Measurements from ENCODE around the gene SNRNP27.
A peak's percentile ranks its signal among the peaks of the same experiment; 100 is the strongest.

The SNRNP27 gene, protein sequence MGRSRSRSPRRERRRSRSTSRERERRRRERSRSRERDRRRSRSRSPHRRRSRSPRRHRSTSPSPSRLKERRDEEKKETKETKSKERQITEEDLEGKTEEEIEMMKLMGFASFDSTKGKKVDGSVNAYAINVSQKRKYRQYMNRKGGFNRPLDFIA

DNA sequence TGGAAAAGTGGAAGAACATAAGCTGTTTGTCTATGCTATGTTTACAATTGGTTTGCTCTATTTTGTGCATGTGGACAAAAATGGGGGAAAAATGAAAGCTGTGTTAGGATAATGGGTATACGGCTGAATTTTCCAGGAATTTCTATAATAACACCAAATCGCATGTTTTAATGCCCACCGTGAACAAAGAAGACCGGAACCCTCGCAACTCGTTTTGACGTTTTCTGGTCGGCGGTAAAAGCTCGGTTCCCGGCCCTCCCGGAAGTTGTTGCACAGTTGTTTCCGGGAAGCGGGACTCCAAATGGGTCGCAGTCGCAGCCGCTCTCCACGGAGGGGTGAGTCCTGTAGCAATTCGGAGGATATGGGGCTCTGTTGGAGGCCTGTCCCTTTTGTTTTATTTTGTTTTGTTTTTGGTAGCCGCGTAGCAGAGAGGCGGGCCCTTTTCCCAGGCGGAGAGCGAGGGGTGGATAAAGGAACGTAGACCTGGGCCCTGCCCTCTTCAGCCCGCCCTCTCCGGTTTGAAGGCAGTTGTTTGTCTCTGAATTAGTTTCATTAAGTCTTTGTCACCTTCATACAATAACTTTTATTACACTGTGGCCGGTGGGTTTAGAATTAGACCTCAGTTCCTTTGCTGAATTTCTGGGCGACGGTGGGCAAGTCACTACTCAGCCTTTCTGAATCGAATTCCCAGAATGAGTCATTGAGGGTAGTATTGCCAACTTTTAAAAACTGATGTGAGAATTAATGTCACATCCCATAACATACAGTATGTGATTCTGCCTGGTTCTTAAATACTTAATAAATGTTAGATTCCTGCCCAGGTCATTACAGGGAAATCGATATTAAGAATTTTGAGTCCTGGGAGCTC, at the start of gene SNRNP27:
Gene SNRNP27 (plus strand): TSS at position 273 of the 868 bp plus-strand sequence. CDS start 29 bp downstream, at position 302.
- Histone ChIP-seq H3K27me3 (ENCODE audit: control insufficient read depth in 2 of 2, insufficient read depth in 2 of 2, low read length in 2 of 2) (no peaks in the 10 kb centered on the region), H3K4me3 (ENCODE audit: low read length in 2 of 2) (peak within 1 kb of the TSS; percentile 86 to 99), H3K9ac (ENCODE audit: low read depth in 1 of 2, low read length in 2 of 2) (peak within 1 kb of the TSS; percentile 87 to 95), H3K4me1 (ENCODE audit: control insufficient read depth in 2 of 2, insufficient read depth in 2 of 2, low read length in 2 of 2) (peaks cover 6 to 11% of the 10 kb centered on the region in 2 donors), H3K9me3 (ENCODE audit: control insufficient read depth in 2 of 2, low read length in 2 of 2) (no peaks in the 10 kb centered on the region), H3K36me3 (ENCODE audit: control insufficient read depth in 2 of 2, insufficient read depth in 2 of 2, low read length in 2 of 2) (peaks cover 16 to 23% of the 10 kb centered on the region in 2 donors), H3K27ac (ENCODE audit: low read depth in 2 of 2, low read length in 2 of 2) (peak within 1 kb of the TSS; percentile 76 to 77)

DNA sequence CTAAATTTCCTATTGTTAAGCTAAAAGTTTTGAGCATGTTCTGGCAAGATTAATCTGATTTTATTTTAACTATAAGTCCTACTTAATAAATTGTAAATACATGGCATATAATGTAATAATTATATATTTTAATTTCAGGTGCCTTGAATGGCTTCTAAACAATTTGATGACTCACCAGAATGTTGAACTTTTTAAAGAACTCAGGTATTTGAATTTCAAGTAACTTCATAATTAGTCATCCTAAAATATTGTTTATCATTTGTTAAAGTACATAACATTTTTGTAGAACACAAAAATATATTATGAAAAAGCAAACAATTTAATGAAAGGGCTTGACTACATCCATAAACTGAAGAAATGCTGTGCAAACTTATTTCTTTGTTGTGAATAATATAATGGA, 49.8 kb upstream of the SNRNP27 start:
- Histone ChIP-seq H3K9me3 (ENCODE audit: control insufficient read depth in 2 of 2, low read length in 2 of 2) (no peaks in the 10 kb centered on the region), H3K27ac (ENCODE audit: low read depth in 2 of 2, low read length in 2 of 2) (no peak overlapping the region), H3K27me3 (ENCODE audit: control insufficient read depth in 2 of 2, insufficient read depth in 2 of 2, low read length in 2 of 2) (no peaks in the 10 kb centered on the region), H3K4me1 (ENCODE audit: control insufficient read depth in 2 of 2, insufficient read depth in 2 of 2, low read length in 2 of 2) (no peaks in the 10 kb centered on the region), H3K4me3 (ENCODE audit: low read length in 2 of 2) (no peak overlapping the region), H3K36me3 (ENCODE audit: control insufficient read depth in 2 of 2, insufficient read depth in 2 of 2, low read length in 2 of 2) (peaks cover 24 to 37% of the 10 kb centered on the region in 2 donors), H3K9ac (ENCODE audit: low read depth in 1 of 2, low read length in 2 of 2) (no peak overlapping the region)

DNA sequence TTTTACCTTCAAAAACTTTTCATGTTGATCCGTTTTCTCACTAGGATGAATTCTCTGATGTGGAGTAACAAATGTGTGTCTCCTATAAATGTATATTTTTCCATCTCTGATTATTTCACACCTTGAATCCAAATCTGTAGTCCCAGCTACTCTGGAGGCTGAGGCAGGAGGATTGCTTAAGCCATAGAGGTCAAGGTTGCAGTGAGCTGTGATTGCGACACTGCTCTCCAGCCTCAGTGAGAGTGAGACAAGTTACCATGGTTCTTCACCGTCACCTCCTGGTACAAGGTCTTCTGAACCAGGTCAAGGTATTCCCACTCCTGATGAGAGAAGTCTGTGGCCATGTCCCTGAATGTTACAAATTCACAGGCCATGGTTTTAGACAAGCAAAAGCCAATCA, 49.2 kb upstream of the SNRNP27 start:
- Histone ChIP-seq H3K4me3 (ENCODE audit: low read length in 2 of 2) (no peak overlapping the region), H3K27me3 (ENCODE audit: control insufficient read depth in 2 of 2, insufficient read depth in 2 of 2, low read length in 2 of 2) (no peaks in the 10 kb centered on the region), H3K9me3 (ENCODE audit: control insufficient read depth in 2 of 2, low read length in 2 of 2) (no peaks in the 10 kb centered on the region), H3K9ac (ENCODE audit: low read depth in 1 of 2, low read length in 2 of 2) (no peak overlapping the region), H3K27ac (ENCODE audit: low read depth in 2 of 2, low read length in 2 of 2) (no peak overlapping the region), H3K4me1 (ENCODE audit: control insufficient read depth in 2 of 2, insufficient read depth in 2 of 2, low read length in 2 of 2) (no peaks in the 10 kb centered on the region), H3K36me3 (ENCODE audit: control insufficient read depth in 2 of 2, insufficient read depth in 2 of 2, low read length in 2 of 2) (peaks cover 28 to 40% of the 10 kb centered on the region in 2 donors)

DNA sequence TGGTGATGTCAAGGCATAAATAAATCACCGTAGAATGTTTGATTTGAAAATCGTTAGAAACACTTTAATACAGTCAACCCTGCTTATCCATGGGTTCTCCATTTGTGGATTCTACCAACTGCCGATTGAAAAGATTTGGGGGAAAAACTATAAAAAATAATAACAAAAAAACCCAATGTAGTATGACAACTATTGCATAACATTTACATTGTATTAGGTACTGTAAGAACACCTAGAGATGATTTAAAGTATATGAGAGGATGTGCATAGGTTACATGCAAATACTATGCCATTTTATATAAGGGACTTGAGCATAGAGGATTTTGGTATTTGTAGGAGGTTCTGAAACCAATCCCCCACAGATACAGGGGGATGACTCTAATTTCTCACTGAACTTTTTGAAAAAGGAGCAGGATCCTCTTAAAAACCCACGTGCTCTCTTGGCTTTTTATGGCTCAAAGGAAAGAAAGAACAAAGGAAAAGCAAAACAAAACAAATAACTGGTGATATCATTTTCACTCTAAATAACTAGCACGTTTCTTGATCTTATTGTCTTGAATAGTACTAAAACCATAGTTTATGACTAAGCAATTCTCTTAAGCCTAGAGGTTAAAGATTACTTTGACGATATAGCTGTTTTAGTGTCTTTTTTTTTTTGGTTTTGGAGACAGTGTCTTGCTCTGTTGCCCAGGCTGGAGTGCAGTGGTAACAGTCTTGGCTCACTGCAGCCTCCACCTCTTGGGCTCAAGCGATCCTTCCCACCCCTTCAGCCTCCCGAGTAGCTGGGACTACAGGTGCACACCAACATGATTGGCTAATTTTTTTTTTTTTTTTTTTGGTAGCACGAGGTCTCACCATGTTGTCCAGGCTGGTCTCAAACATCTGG, 47.3 kb upstream of the SNRNP27 start:
- Histone ChIP-seq H3K36me3 (ENCODE audit: control insufficient read depth in 2 of 2, insufficient read depth in 2 of 2, low read length in 2 of 2) (peaks cover 29 to 38% of the 10 kb centered on the region in 2 donors), H3K27me3 (ENCODE audit: control insufficient read depth in 2 of 2, insufficient read depth in 2 of 2, low read length in 2 of 2) (no peaks in the 10 kb centered on the region), H3K9ac (ENCODE audit: low read depth in 1 of 2, low read length in 2 of 2) (no peak overlapping the region), H3K9me3 (ENCODE audit: control insufficient read depth in 2 of 2, low read length in 2 of 2) (no peaks in the 10 kb centered on the region), H3K4me1 (ENCODE audit: control insufficient read depth in 2 of 2, insufficient read depth in 2 of 2, low read length in 2 of 2) (no peaks in the 10 kb centered on the region), H3K4me3 (ENCODE audit: low read length in 2 of 2) (no peak overlapping the region), H3K27ac (ENCODE audit: low read depth in 2 of 2, low read length in 2 of 2) (no peak overlapping the region)

DNA sequence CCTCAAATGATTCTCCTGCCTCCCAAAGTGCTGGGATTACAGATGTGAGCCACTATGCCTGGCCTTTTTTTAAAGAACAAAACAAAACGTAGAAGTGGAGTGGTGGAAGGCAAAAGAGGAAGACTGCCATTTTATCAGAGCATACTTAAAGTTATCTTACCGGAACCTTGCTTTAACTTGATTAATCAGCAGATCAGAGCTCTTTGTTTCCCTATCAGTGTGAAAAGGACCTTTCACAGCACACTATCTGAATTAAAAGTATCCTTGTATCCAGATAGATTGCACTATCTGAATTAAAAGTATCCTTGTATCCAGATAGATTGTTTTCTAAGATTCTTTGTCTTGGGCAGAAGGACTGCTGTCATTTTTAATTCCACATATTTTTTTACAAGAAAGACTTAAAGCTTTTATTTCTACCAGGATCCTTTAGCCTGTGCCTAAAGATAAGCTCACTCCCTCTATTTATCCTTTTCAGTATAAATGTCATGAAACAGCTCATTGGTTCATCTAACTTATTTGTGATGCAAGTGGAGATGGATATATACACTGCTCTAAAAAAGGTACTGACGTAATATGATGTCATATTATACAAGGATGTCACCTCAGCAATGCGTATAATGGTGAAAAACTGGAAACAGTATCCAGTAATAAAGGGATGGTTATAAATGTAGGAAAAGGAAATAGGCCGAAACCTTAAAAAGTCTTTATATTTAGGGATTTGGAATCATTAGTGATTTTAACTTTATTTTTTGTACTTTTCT, 46.5 kb upstream of the SNRNP27 start:
- no peaks in the 10 kb centered on the region for H3K4me1 ChIP-seq (ENCODE audit: control insufficient read depth in 2 of 2, insufficient read depth in 2 of 2, low read length in 2 of 2)
- H3K36me3 ChIP-seq (ENCODE audit: control insufficient read depth in 2 of 2, insufficient read depth in 2 of 2, low read length in 2 of 2): peaks cover 30 to 36% of the 10 kb centered on the region in 2 donors
- no peaks in the 10 kb centered on the region for H3K9me3 ChIP-seq (ENCODE audit: control insufficient read depth in 2 of 2, low read length in 2 of 2)
- H3K27me3 ChIP-seq (ENCODE audit: control insufficient read depth in 2 of 2, insufficient read depth in 2 of 2, low read length in 2 of 2): no peaks in the 10 kb centered on the region
- no peak overlapping the region for H3K9ac ChIP-seq (ENCODE audit: low read depth in 1 of 2, low read length in 2 of 2)
- H3K27ac ChIP-seq (ENCODE audit: low read depth in 2 of 2, low read length in 2 of 2): no peak overlapping the region
- H3K4me3 ChIP-seq (ENCODE audit: low read length in 2 of 2): no peak overlapping the region

DNA sequence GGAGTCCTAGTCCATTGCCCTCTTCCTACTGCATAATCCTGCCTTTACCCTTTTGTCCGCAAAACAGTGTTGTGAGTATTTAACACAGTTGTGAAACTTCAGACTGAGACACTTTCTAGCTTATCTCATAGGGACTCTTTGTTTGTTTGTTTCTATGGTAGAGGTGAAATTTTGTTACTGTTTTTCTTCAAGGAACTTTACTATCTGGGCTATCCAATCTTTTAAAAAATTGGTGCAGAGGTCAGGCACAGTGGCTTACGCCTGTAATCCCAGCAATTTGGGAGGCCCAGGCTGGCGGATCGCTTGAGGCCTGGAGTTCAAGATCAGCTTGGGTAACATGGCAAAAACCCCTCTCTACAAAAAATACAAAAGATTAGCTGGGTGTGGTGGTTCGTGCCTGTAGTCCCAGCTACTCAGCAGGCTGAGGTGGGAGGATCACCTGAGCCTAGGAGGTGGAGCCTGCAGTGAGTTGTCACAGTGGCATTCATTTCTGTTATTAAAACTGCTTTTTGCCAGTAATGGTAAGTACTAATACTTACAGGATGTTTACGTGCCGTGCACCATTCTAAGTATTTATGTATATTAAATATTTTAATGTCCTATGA, 45.5 kb upstream of the SNRNP27 start:
- no peaks in the 10 kb centered on the region for H3K9me3 ChIP-seq (ENCODE audit: control insufficient read depth in 2 of 2, low read length in 2 of 2)
- H3K4me1 ChIP-seq (ENCODE audit: control insufficient read depth in 2 of 2, insufficient read depth in 2 of 2, low read length in 2 of 2): no peaks in the 10 kb centered on the region
- no peak overlapping the region for H3K9ac ChIP-seq (ENCODE audit: low read depth in 1 of 2, low read length in 2 of 2)
- H3K27me3 ChIP-seq (ENCODE audit: control insufficient read depth in 2 of 2, insufficient read depth in 2 of 2, low read length in 2 of 2): no peaks in the 10 kb centered on the region
- no peak overlapping the region for H3K4me3 ChIP-seq (ENCODE audit: low read length in 2 of 2)
- H3K27ac ChIP-seq (ENCODE audit: low read depth in 2 of 2, low read length in 2 of 2): no peak overlapping the region
- peaks cover 30 to 36% of the 10 kb centered on the region in 2 donors for H3K36me3 ChIP-seq (ENCODE audit: control insufficient read depth in 2 of 2, insufficient read depth in 2 of 2, low read length in 2 of 2)

DNA sequence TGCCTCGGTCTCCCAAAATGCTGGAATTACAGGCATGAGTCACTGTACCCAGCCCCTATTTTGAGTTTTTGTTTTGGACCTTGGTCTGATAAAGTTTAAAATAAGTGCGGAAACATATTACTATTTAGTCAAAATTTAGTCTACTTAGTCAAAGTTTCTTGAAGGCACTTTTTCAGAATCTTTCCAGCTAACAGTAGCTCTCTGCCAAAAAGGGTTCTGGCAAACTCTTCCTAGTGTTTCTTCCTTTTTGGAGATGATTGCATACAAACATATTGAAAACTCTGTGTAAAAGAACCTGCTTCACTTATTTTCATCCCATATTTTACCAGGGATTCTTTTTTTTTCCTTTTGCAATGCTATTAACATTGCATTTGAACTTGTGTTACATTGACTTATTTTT, 35.5 kb upstream of the SNRNP27 start:
- H3K27me3 ChIP-seq (ENCODE audit: control insufficient read depth in 2 of 2, insufficient read depth in 2 of 2, low read length in 2 of 2): no peaks in the 10 kb centered on the region
- no peak overlapping the region for H3K9ac ChIP-seq (ENCODE audit: low read depth in 1 of 2, low read length in 2 of 2)
- H3K36me3 ChIP-seq (ENCODE audit: control insufficient read depth in 2 of 2, insufficient read depth in 2 of 2, low read length in 2 of 2): peaks cover 0 to 10% of the 10 kb centered on the region in 2 donors
- no peak overlapping the region for H3K4me3 ChIP-seq (ENCODE audit: low read length in 2 of 2)
- no peaks in the 10 kb centered on the region for H3K9me3 ChIP-seq (ENCODE audit: control insufficient read depth in 2 of 2, low read length in 2 of 2)
- no peak overlapping the region for H3K27ac ChIP-seq (ENCODE audit: low read depth in 2 of 2, low read length in 2 of 2)
- H3K4me1 ChIP-seq (ENCODE audit: control insufficient read depth in 2 of 2, insufficient read depth in 2 of 2, low read length in 2 of 2): no peaks in the 10 kb centered on the region

DNA sequence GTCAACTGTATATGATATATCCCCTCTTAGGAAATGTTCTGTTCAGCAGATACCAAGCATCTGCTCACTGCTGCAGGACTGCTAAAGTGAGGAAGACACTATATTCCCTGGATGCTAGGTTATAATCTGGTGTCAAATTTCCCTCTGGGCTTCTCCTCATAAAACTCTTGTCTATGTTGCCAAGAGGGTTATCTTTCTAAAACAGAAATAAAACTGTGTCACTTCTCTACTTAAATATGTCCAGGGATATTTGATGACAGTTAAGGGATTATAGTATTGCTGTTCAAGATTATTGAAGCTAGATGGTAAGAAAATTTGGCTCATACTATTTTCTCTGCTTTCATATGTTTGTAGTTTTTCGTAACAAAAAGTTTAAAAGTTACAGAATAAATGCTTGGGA, 30.5 kb upstream of the SNRNP27 start:
- Histone ChIP-seq H3K36me3 (ENCODE audit: control insufficient read depth in 2 of 2, insufficient read depth in 2 of 2, low read length in 2 of 2) (peaks cover 17 to 33% of the 10 kb centered on the region in 2 donors), H3K4me1 (ENCODE audit: control insufficient read depth in 2 of 2, insufficient read depth in 2 of 2, low read length in 2 of 2) (no peaks in the 10 kb centered on the region), H3K4me3 (ENCODE audit: low read length in 2 of 2) (no peak overlapping the region), H3K9ac (ENCODE audit: low read depth in 1 of 2, low read length in 2 of 2) (no peak overlapping the region), H3K27me3 (ENCODE audit: control insufficient read depth in 2 of 2, insufficient read depth in 2 of 2, low read length in 2 of 2) (no peaks in the 10 kb centered on the region), H3K9me3 (ENCODE audit: control insufficient read depth in 2 of 2, low read length in 2 of 2) (no peaks in the 10 kb centered on the region), H3K27ac (ENCODE audit: low read depth in 2 of 2, low read length in 2 of 2) (no peak overlapping the region)

DNA sequence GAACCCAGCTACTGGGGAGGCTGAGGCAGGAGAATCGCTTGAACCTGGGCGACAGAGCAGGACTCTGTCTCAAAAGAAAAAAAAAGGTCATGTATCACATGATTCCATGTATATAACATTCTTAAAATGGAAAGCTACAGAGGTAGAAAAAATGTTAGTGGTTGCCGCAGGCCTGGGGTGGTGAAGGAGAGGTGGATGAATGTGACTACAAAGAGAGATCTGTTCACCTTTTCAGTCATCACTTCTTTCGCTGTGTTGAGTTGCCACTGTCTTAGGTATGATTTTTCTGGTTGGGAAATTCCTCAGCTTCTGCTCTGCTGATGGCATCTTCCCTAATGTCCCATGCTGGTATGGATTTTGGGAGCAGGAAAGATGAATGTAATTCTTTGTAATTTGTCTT, 5.3 kb upstream of the SNRNP27 start:
- no peak overlapping the region for H3K27ac ChIP-seq (ENCODE audit: low read depth in 2 of 2, low read length in 2 of 2)
- no peaks in the 10 kb centered on the region for H3K27me3 ChIP-seq (ENCODE audit: control insufficient read depth in 2 of 2, insufficient read depth in 2 of 2, low read length in 2 of 2)
- no peaks in the 10 kb centered on the region for H3K9me3 ChIP-seq (ENCODE audit: control insufficient read depth in 2 of 2, low read length in 2 of 2)
- H3K36me3 ChIP-seq (ENCODE audit: control insufficient read depth in 2 of 2, insufficient read depth in 2 of 2, low read length in 2 of 2): no peaks in the 10 kb centered on the region
- H3K4me1 ChIP-seq (ENCODE audit: control insufficient read depth in 2 of 2, insufficient read depth in 2 of 2, low read length in 2 of 2): peaks cover 0 to 3% of the 10 kb centered on the region in 2 donors
- no peak overlapping the region for H3K4me3 ChIP-seq (ENCODE audit: low read length in 2 of 2)
- H3K9ac ChIP-seq (ENCODE audit: low read depth in 1 of 2, low read length in 2 of 2): no peak overlapping the region

All from mucosa of rectum (tissue), 2 donors.